ENCODE results near the gene TENM4.

Gene TENM4

GRCh38 chr11:79039122-79039521 lies 401.7 kb downstream of the TENM4 start:
- Histone ChIP-seq H3K4me1 (ENCODE audit: insufficient read depth, low read length) (no peaks in the 10 kb centered on the region), H3K27me3 (ENCODE audit: insufficient read depth, low read length, poor library complexity) (peaks cover 30% of the 10 kb centered on the region), H3K4me2 (ENCODE audit: insufficient read depth, low read length) (no peak overlapping the region), H3K9me3 (ENCODE audit: insufficient read depth, low read length, severe bottlenecking) (no peaks in the 10 kb centered on the region), H3K36me3 (ENCODE audit: insufficient read depth, low read length) (no peaks in the 10 kb centered on the region), H3K79me2 (ENCODE audit: insufficient read depth, low read length) (no peaks in the 10 kb centered on the region), H2AFZ (ENCODE audit: low read depth, low read length) (no peak overlapping the region), H3K4me3 (ENCODE audit: low read depth in 1 of 2, low read length in 2 of 2) (no peak overlapping the region), H4K20me1 (ENCODE audit: insufficient read depth, low read length) (no peaks in the 10 kb centered on the region), H3K9ac (ENCODE audit: low read depth, low read length) (no peak overlapping the region), H3K27ac (ENCODE audit: low read length) (no peak overlapping the region)
- DNase-seq, result no peak
- no peak for ATAC-seq (ENCODE audit: insufficient read depth, low read depth)
- TF ChIP-seq EZH2 (IDR thresholded peaks at IDR 0.05; ENCODE audit: borderline replicate concordance, low read depth, low read length, severe bottlenecking) (no peak), CTCF (IDR thresholded peaks at IDR 0.05; ENCODE audit: borderline replicate concordance, extremely low read depth, low read length, poor library complexity, severe bottlenecking) (no peak)

- Histone ChIP-seq H3K27me3 (ENCODE audit: insufficient read depth, low read length, poor library complexity) (peaks cover 29% of the 10 kb centered on the region), H3K4me2 (ENCODE audit: insufficient read depth, low read length) (no peak overlapping the region), H4K20me1 (ENCODE audit: insufficient read depth, low read length) (no peaks in the 10 kb centered on the region), H3K4me3 (ENCODE audit: low read depth in 1 of 2, low read length in 2 of 2) (no peak overlapping the region), H2AFZ (ENCODE audit: low read depth, low read length) (no peak overlapping the region), H3K9ac (ENCODE audit: low read depth, low read length) (no peak overlapping the region), H3K27ac (ENCODE audit: low read length) (no peak overlapping the region), H3K79me2 (ENCODE audit: insufficient read depth, low read length) (no peaks in the 10 kb centered on the region), H3K4me1 (ENCODE audit: insufficient read depth, low read length) (no peaks in the 10 kb centered on the region), H3K9me3 (ENCODE audit: insufficient read depth, low read length, severe bottlenecking) (no peaks in the 10 kb centered on the region), H3K36me3 (ENCODE audit: insufficient read depth, low read length) (no peaks in the 10 kb centered on the region)
- ATAC-seq (ENCODE audit: insufficient read depth, low read depth), result no peak
- TF ChIP-seq EZH2 (IDR thresholded peaks at IDR 0.05; ENCODE audit: borderline replicate concordance, low read depth, low read length, severe bottlenecking) (no peak), CTCF (IDR thresholded peaks at IDR 0.05; ENCODE audit: borderline replicate concordance, extremely low read depth, low read length, poor library complexity, severe bottlenecking) (no peak)
- DNase-seq, result no peak
Observed at GRCh38 chr11:79035881-79036280, 404.9 kb downstream of the TENM4 start.

DNA sequence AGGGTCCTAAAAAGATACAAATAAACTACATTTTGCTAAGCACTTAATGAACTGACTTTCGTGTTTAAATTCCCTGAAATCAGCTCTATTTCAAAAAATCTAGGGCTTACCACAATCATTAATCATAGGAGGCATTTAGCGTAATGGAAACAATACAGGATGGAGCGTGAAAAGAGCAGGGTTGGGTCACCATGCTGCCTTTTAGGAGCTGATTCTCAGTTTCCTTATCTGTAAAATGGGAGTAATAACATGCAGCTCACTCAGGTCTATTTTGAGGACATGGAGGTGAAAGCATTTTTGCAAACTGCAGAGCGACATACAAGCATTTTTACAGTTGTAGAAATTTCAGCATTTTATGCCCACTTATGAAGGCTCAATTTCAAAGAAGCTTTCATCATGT lies 407.0 kb downstream of the TENM4 start:
- Histone ChIP-seq H3K4me2 (ENCODE audit: insufficient read depth, low read length) (no peak overlapping the region), H3K9me3 (ENCODE audit: insufficient read depth, low read length, severe bottlenecking) (no peaks in the 10 kb centered on the region), H2AFZ (ENCODE audit: low read depth, low read length) (no peak overlapping the region), H3K27me3 (ENCODE audit: insufficient read depth, low read length, poor library complexity) (peaks cover 24% of the 10 kb centered on the region), H3K27ac (ENCODE audit: low read length) (no peak overlapping the region), H3K9ac (ENCODE audit: low read depth, low read length) (no peak overlapping the region), H3K79me2 (ENCODE audit: insufficient read depth, low read length) (no peaks in the 10 kb centered on the region), H3K4me1 (ENCODE audit: insufficient read depth, low read length) (no peaks in the 10 kb centered on the region), H3K36me3 (ENCODE audit: insufficient read depth, low read length) (no peaks in the 10 kb centered on the region), H4K20me1 (ENCODE audit: insufficient read depth, low read length) (no peaks in the 10 kb centered on the region), H3K4me3 (ENCODE audit: low read depth in 1 of 2, low read length in 2 of 2) (no peak overlapping the region)
- no peak for ATAC-seq (ENCODE audit: insufficient read depth, low read depth)
- no peak for TF ChIP-seq EZH2 (IDR thresholded peaks at IDR 0.05; ENCODE audit: borderline replicate concordance, low read depth, low read length, severe bottlenecking)
- TF ChIP-seq CTCF (IDR thresholded peaks at IDR 0.05; ENCODE audit: borderline replicate concordance, extremely low read depth, low read length, poor library complexity, severe bottlenecking), result no peak
- no peak for DNase-seq

- H3K27ac ChIP-seq (ENCODE audit: low read length), result no peak overlapping the region
- no peak overlapping the region for H3K9ac ChIP-seq (ENCODE audit: low read depth, low read length)
- H3K4me1 ChIP-seq (ENCODE audit: insufficient read depth, low read length), result no peaks in the 10 kb centered on the region; the same call in 1 of the 2 replicates
- H3K4me3 ChIP-seq (ENCODE audit: low read depth in 1 of 2, low read length in 2 of 2), result no peak overlapping the region
- H3K79me2 ChIP-seq (ENCODE audit: insufficient read depth, low read length), result no peaks in the 10 kb centered on the region
- H3K9me3 ChIP-seq (ENCODE audit: insufficient read depth, low read length, severe bottlenecking), result no peaks in the 10 kb centered on the region
- H4K20me1 ChIP-seq (ENCODE audit: insufficient read depth, low read length), result no peaks in the 10 kb centered on the region
- no peak overlapping the region for H3K4me2 ChIP-seq (ENCODE audit: insufficient read depth, low read length)
- peaks cover 26% of the 10 kb centered on the region for H3K27me3 ChIP-seq (ENCODE audit: insufficient read depth, low read length, poor library complexity)
- ATAC-seq (ENCODE audit: insufficient read depth, low read depth) (no peak), DNase-seq (no peak)
- TF ChIP-seq CTCF (IDR thresholded peaks at IDR 0.05; ENCODE audit: borderline replicate concordance, extremely low read depth, low read length, poor library complexity, severe bottlenecking), result no peak
- TF ChIP-seq EZH2 (IDR thresholded peaks at IDR 0.05; ENCODE audit: borderline replicate concordance, low read depth, low read length, severe bottlenecking), result no peak
- no peaks in the 10 kb centered on the region for H3K36me3 ChIP-seq (ENCODE audit: insufficient read depth, low read length)
- no peak overlapping the region for H2AFZ ChIP-seq (ENCODE audit: low read depth, low read length)
Observed at GRCh38 chr11:79030448-79030847, 410.4 kb downstream of the TENM4 start.

Data from DND-41 (cell line).